ENCODE data around the gene PPP2R5B.

GRCh38 chr11:64890522-64890939 is 34.0 kb upstream of the PPP2R5B start:
- TF ChIP-seq E2F4 (CRISPR knock-in tag; IDR thresholded peaks at IDR 0.05; ENCODE audit: borderline replicate concordance, low read depth) (no peak), CTCF (IDR thresholded peaks at IDR 0.05) (no peak), RELA (CRISPR knock-in tag; IDR thresholded peaks at IDR 0.05; ENCODE audit: borderline replicate concordance) (no peak), AFF4 (CRISPR knock-in tag; IDR thresholded peaks at IDR 0.05; ENCODE audit: borderline replicate concordance) (no peak), CBFB (CRISPR knock-in tag; IDR thresholded peaks at IDR 0.05; ENCODE audit: low read depth) (no peak)
